Measurements from ENCODE around the gene NINJ2.

- TF ChIP-seq CTCF (IDR thresholded peaks at IDR 0.05; ENCODE audit: borderline replicate concordance, extremely low read depth, low read length, poor library complexity, severe bottlenecking), result no peak
- no peak for TF ChIP-seq EZH2 (IDR thresholded peaks at IDR 0.05; ENCODE audit: borderline replicate concordance, low read depth, low read length, severe bottlenecking)
Measured at GRCh38 chr12:639566-639965, 23.7 kb downstream of the NINJ2 start.

Data from DND-41 (cell line).